Measurements from ENCODE around the gene MEI4. TPM values are rescaled to one million over a fixed set of nuclear protein-coding genes. Genes with fewer than 3 reads are reported as not detected.

The MEI4 gene
- total RNA-seq, 1 donor from 2014 or later, result 1.5 TPM

GRCh38 chr6:77856391-77856790 is 203.6 kb downstream of the MEI4 start:
- Mint-ChIP-seq H3K27me3 (ENCODE audit: low read depth) (no peaks in the 10 kb centered on the region), H3K4me1 (peaks cover 17% of the 10 kb centered on the region), H3K27ac (peak overlapping the region; percentile 63), H3K4me3 (no peak overlapping the region), H3K9me3 (peaks cover 7% of the 10 kb centered on the region), H3K36me3 (no peaks in the 10 kb centered on the region)
- DNase-seq (ENCODE audit: low spot score in 2 of 2, unreplicated experiment in 2 of 2), result no peak
- no peak for TF ChIP-seq CTCF (IDR thresholded peaks at IDR 0.05; ENCODE audit: unreplicated experiment)

- no peak for TF ChIP-seq CTCF (IDR thresholded peaks at IDR 0.05; ENCODE audit: unreplicated experiment)
- peaks cover 11% of the 10 kb centered on the region for H3K9me3 Mint-ChIP-seq
- H3K27me3 Mint-ChIP-seq (ENCODE audit: low read depth), result no peaks in the 10 kb centered on the region
Observed at GRCh38 chr6:77857421-77857820, 204.6 kb downstream of the MEI4 start.

GRCh38 chr6:77876300-77876699 is 223.5 kb downstream of the MEI4 start:
- no peak for DNase-seq (ENCODE audit: low spot score in 2 of 2, unreplicated experiment in 2 of 2)
- H3K4me3 Mint-ChIP-seq, result no peak overlapping the region

More at GRCh38 chr6:77857421-77857820, 204.6 kb downstream of the MEI4 start:
- H3K4me1 Mint-ChIP-seq, result peaks cover 17% of the 10 kb centered on the region
- H3K4me3 Mint-ChIP-seq, result no peak overlapping the region
- H3K36me3 Mint-ChIP-seq, result peaks cover 4% of the 10 kb centered on the region
- no peak for DNase-seq (ENCODE audit: low spot score in 2 of 2, unreplicated experiment in 2 of 2)
- no peak overlapping the region for H3K27ac Mint-ChIP-seq

GRCh38 chr6:77879527-77879926 is 226.7 kb downstream of the MEI4 start:
- peak overlapping the region; percentile 66 for H3K27ac Mint-ChIP-seq
- no peak overlapping the region for H3K4me3 Mint-ChIP-seq
- peaks cover 10% of the 10 kb centered on the region for H3K9me3 Mint-ChIP-seq
- TF ChIP-seq CTCF (IDR thresholded peaks at IDR 0.05; ENCODE audit: unreplicated experiment), result no peak
- no peaks in the 10 kb centered on the region for H3K36me3 Mint-ChIP-seq
- peaks cover 14% of the 10 kb centered on the region for H3K4me1 Mint-ChIP-seq
- H3K27me3 Mint-ChIP-seq (ENCODE audit: low read depth), result no peaks in the 10 kb centered on the region
- DNase-seq (ENCODE audit: low spot score in 2 of 2, unreplicated experiment in 2 of 2), result no peak

More at GRCh38 chr6:77876300-77876699, 223.5 kb downstream of the MEI4 start:
- TF ChIP-seq CTCF (IDR thresholded peaks at IDR 0.05; ENCODE audit: unreplicated experiment), result no peak
- Mint-ChIP-seq H3K9me3 (peaks cover 7% of the 10 kb centered on the region), H3K27ac (no peak overlapping the region), H3K36me3 (peaks cover 2% of the 10 kb centered on the region), H3K4me1 (peaks cover 11% of the 10 kb centered on the region), H3K27me3 (ENCODE audit: low read depth) (no peaks in the 10 kb centered on the region)

- Mint-ChIP-seq H3K9me3 (peaks cover 11% of the 10 kb centered on the region), H3K27ac (no peak overlapping the region), H3K4me3 (no peak overlapping the region), H3K36me3 (no peaks in the 10 kb centered on the region), H3K27me3 (ENCODE audit: low read depth) (no peaks in the 10 kb centered on the region), H3K4me1 (peaks cover 14% of the 10 kb centered on the region)
- TF ChIP-seq CTCF (IDR thresholded peaks at IDR 0.05; ENCODE audit: unreplicated experiment), result no peak
- DNase-seq (ENCODE audit: low spot score in 2 of 2, unreplicated experiment in 2 of 2), result no peak
Observed at GRCh38 chr6:77880501-77880900, 227.7 kb downstream of the MEI4 start.

GRCh38 chr6:77883851-77884250 is 231.0 kb downstream of the MEI4 start:
- Mint-ChIP-seq H3K27ac (no peak overlapping the region), H3K9me3 (peaks cover 23% of the 10 kb centered on the region), H3K4me1 (peaks cover 14% of the 10 kb centered on the region), H3K4me3 (no peak overlapping the region), H3K36me3 (no peaks in the 10 kb centered on the region), H3K27me3 (ENCODE audit: low read depth) (no peaks in the 10 kb centered on the region)
- no peak for DNase-seq (ENCODE audit: low spot score in 2 of 2, unreplicated experiment in 2 of 2)
- TF ChIP-seq CTCF (IDR thresholded peaks at IDR 0.05; ENCODE audit: unreplicated experiment), result no peak
